Activated CD4-positive, alpha-beta T cell treated with anti-CD3 and anti-CD28 coated beads, Interleukin-2, amount 10 ng/mL, durations not matched to agents 7 days and 5 days (primary cell): ENCODE measurements around the gene HEMGN. TPM values are rescaled to one million over a fixed set of nuclear protein-coding genes. Genes with fewer than 3 reads are reported as not detected.
"Not testable (repeated sequence)": the region's sequence is repeated elsewhere in the genome, so short reads cannot be mapped to it uniquely, and the experiment has no call there.

Experiments used
- CTCF ChIA-PET: fragments of 350-600 bp; sonication (Branson Sonifier 250); formaldehyde crosslinking; loops from one replicate; lab custom pipeline; 2021; ENCODE audit warnings: antibody characterized with exemption; lab: Charles Lee
- POLR2A ChIA-PET: fragments of 350-600 bp; sonication (Branson Sonifier 250); formaldehyde crosslinking; loops from one replicate; lab custom pipeline; 2021; ENCODE audit warnings: antibody characterized with exemption; lab: Charles Lee
- DNase-seq: peaks from one replicate; pipeline ENCODE4 v3.0.0-alpha.2; 2020
- H3K27ac Mint-ChIP-seq: one replicate; pipeline ENCODE4 v1.8.0; 2021; ENCODE audit warnings: mild to moderate bottlenecking, moderate library complexity, mixed read lengths
- H3K27me3 Mint-ChIP-seq: one replicate; pipeline ENCODE4 v1.8.0; 2021; ENCODE audit warnings: mixed read lengths
- H3K36me3 Mint-ChIP-seq: one replicate; pipeline ENCODE4 v1.8.0; 2021; ENCODE audit warnings: low read depth, mixed read lengths
- H3K4me1 Mint-ChIP-seq: one replicate; pipeline ENCODE4 v1.8.0; 2021; ENCODE audit warnings: mixed read lengths
- H3K4me3 Mint-ChIP-seq: one replicate; pipeline ENCODE4 v1.8.0; 2021; ENCODE audit warnings: mild to moderate bottlenecking, moderate library complexity, mixed read lengths
- H3K9me3 Mint-ChIP-seq: one replicate; pipeline ENCODE4 v1.8.0; 2021; ENCODE audit warnings: mixed read lengths
- total RNA-seq, 2 experiments: library from RNA; stranded (reverse); gene quantifications; one replicate each; pipeline ENCODE4 v1.2.3, GENCODE V29; 2021

Gene HEMGN
- total RNA-seq, 2 experiments from 2014 or later, result 2.2 to 2.9 TPM

DNA sequence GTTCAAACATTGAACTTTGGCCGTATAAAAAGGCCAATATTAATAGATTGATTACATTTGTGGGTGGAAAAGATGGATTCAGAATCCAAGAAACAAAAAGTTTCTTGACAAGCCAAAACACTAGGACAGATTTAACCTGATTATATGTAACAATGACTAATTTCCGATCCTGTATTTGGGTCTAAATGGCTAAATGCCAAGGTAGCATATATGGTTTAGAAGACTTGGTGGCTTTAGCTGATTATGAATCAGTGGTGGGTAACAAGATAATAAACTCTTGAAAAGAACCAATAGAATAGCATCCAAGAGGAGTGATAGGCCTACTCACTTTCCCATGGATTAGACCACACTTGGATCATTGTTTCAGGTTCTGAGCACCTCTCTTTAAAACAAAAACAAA, 23.4 kb upstream of the HEMGN start:
- no peaks in the 10 kb centered on the region for H3K36me3 Mint-ChIP-seq
- H3K4me1 Mint-ChIP-seq, result peaks cover 4% of the 10 kb centered on the region
- CTCF ChIA-PET, result interaction anchor here (0.5 to 1.1 kb wide), 3 partner anchors 38 to 439 kb away, joined by 3 to 4 read pairs (median 3); no protein-coding TSS in a partner anchor
- no peaks in the 10 kb centered on the region for H3K9me3 Mint-ChIP-seq
- H3K4me3 Mint-ChIP-seq, result no peak overlapping the region
- peaks cover 8% of the 10 kb centered on the region for H3K27me3 Mint-ChIP-seq
- no peak overlapping the region for H3K27ac Mint-ChIP-seq
- DNase-seq, result no peak
- POLR2A ChIA-PET, result no interaction called here

- DNase-seq, H3K27ac Mint-ChIP-seq, H3K36me3 Mint-ChIP-seq, POLR2A ChIA-PET, H3K4me3 Mint-ChIP-seq, H3K4me1 Mint-ChIP-seq, H3K9me3 Mint-ChIP-seq, H3K27me3 Mint-ChIP-seq: not testable (repeated sequence)
- CTCF ChIA-PET, result interaction anchor here (1.0 to 2.8 kb wide), 2 partner anchors 37 to 73 kb away, joined by 3 to 14 read pairs; no protein-coding TSS in a partner anchor
These were observed 22.8 kb upstream of the HEMGN start for GRCh38 chr9:97960678-97961328.

DNA sequence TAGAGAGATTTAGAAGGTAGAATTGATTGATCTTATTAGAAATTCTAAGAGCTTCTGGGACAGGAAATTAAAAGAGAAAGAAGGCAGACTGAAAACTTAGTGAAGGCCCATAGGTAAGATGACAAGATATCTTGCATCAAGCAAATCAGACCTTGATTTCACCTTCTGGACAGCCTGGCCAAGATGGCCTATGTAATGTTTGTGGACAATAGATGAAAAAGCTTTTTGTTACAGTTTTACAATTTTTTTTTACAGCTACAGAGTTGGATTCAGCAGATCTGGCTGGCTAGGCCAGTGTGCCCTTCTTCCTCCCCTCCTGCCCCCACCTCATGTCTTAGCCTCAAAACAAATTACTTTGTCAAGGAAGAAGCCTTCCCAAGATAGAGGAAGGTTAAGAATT, 21.6 kb upstream of the HEMGN start:
- peaks cover 4% of the 10 kb centered on the region for H3K4me1 Mint-ChIP-seq
- H3K27ac Mint-ChIP-seq, result no peak overlapping the region
- DNase-seq, result no peak
- POLR2A ChIA-PET, result no interaction called here
- no peaks in the 10 kb centered on the region for H3K9me3 Mint-ChIP-seq
- H3K27me3 Mint-ChIP-seq, result peaks cover 5% of the 10 kb centered on the region
- H3K4me3 Mint-ChIP-seq, result no peak overlapping the region
- H3K36me3 Mint-ChIP-seq, result no peaks in the 10 kb centered on the region
- CTCF ChIA-PET, result interaction anchor here (0.6 to 2.8 kb wide), 11 partner anchors 8 to 74 kb away, joined by 3 to 14 read pairs (median 4); partner anchors contain the start of gene ANP32B

- DNase-seq, result no peak
- no peaks in the 10 kb centered on the region for H3K9me3 Mint-ChIP-seq
These were observed 21.0 kb upstream of the HEMGN start for GRCh38 chr9:97958812-97959511.

DNA sequence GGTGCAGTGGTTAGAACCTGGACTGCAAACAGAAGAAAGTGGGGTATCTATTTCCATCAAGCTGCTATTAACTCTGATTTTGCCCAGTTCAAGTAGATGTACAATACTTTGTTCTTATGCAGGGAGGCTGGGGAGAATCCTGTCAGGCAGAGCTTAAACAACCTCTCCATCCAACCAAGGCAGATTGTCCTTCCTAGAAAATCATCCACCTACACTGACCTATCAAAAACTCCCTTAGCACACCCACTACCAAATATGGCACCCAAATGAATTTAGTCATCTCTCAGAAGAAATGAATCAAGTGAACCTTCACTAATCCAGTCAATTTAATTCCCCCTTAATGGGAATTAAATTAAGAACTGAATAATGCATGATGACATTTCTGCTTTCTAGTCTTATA, 18.4 kb upstream of the HEMGN start:
- ChIA-PET POLR2A (no interaction called here), CTCF (interaction anchor here (0.5 to 1.8 kb wide), 2 partner anchors 26 to 30 kb away, joined by 3 to 7 read pairs; partner anchors contain the start of gene ANP32B)
- Mint-ChIP-seq H3K27me3 (no peaks in the 10 kb centered on the region), H3K27ac (no peak overlapping the region), H3K36me3 (no peaks in the 10 kb centered on the region), H3K9me3 (no peaks in the 10 kb centered on the region), H3K4me3 (no peak overlapping the region), H3K4me1 (peaks cover 6% of the 10 kb centered on the region)
- no peak for DNase-seq

More at GRCh38 chr9:97958812-97959511, 21.0 kb upstream of the HEMGN start:
- CTCF ChIA-PET, result interaction anchor here (0.5 to 2.8 kb wide), 11 partner anchors 8 to 89 kb away, joined by 3 to 14 read pairs (median 4); partner anchors contain the start of gene ANP32B
- Mint-ChIP-seq H3K27ac (no peak overlapping the region), H3K4me1 (peaks cover 4% of the 10 kb centered on the region), H3K27me3 (peaks cover 3% of the 10 kb centered on the region), H3K36me3 (no peaks in the 10 kb centered on the region), H3K4me3 (no peak overlapping the region)
- POLR2A ChIA-PET, result no interaction called here

DNA sequence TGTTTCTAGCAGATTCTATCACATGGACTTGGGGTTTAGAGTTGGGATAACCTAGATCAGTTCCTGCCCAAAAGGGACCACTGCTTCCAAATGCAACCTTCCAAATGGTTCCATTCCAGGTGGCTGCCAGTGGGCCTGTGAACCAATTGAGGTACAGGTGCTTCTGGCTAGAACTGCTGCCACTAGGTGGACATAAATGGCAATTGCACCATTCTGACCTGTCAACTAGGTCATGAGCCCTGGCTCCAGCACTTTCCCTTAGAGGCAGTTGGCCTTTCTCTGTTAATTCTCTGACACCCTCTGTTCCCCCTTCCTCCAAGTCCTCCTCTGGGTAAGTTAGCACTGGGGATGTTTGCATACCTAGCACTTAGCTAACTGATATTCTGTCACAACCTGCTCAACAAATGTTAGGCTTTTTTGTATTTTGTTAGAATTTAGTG, 16.6 kb upstream of the HEMGN start:
- H3K4me1 Mint-ChIP-seq, result peaks cover 9% of the 10 kb centered on the region
- no peaks in the 10 kb centered on the region for H3K9me3 Mint-ChIP-seq
- peaks cover 5% of the 10 kb centered on the region for H3K27me3 Mint-ChIP-seq
- no peak overlapping the region for H3K27ac Mint-ChIP-seq
- CTCF ChIA-PET, result interaction anchor here (1.1 to 1.2 kb wide), 2 partner anchors 28 to 31 kb away, joined by 3 read pairs; no protein-coding TSS in a partner anchor
- no peak overlapping the region for H3K4me3 Mint-ChIP-seq
- POLR2A ChIA-PET, result no interaction called here
- H3K36me3 Mint-ChIP-seq, result peaks cover 2% of the 10 kb centered on the region
- peak; percentile 74 for DNase-seq

GRCh38 chr9:97950873-97951272, 12.9 kb upstream of the HEMGN start:
- CTCF ChIA-PET, result interaction anchor here (0.8 to 1.2 kb wide), 3 partner anchors 8 to 21 kb away, joined by 3 to 4 read pairs (median 3); no protein-coding TSS in a partner anchor
- H3K36me3 Mint-ChIP-seq, H3K4me1 Mint-ChIP-seq, H3K27ac Mint-ChIP-seq, POLR2A ChIA-PET, H3K4me3 Mint-ChIP-seq, H3K9me3 Mint-ChIP-seq: not testable (repeated sequence)
- peaks cover 34% of the 10 kb centered on the region for H3K27me3 Mint-ChIP-seq
- DNase-seq, result peak; percentile 25

DNA sequence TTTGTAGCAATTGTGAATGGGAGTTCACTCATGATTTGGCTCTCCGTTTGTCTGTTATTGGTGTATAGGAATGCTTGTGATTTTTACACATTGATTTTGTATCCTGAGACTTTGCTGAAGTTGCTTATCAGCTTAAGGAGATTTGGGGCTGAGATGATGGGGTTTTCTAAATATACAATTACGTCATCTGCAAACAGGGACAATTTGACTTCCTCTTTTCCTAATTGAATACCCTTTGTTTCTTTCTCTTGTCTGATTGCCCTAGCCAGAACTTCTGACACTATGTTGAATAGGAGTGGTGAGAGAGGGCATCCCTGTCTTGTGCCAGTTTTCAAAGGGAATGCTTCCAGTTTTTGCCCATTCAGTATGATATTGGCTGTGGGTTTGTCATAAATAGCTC, 9.1 kb upstream of the HEMGN start:
- POLR2A ChIA-PET, DNase-seq, CTCF ChIA-PET, H3K27ac Mint-ChIP-seq, H3K36me3 Mint-ChIP-seq, H3K4me3 Mint-ChIP-seq, H3K9me3 Mint-ChIP-seq, H3K4me1 Mint-ChIP-seq: not testable (repeated sequence)
- H3K27me3 Mint-ChIP-seq, result peaks cover 34% of the 10 kb centered on the region

DNA sequence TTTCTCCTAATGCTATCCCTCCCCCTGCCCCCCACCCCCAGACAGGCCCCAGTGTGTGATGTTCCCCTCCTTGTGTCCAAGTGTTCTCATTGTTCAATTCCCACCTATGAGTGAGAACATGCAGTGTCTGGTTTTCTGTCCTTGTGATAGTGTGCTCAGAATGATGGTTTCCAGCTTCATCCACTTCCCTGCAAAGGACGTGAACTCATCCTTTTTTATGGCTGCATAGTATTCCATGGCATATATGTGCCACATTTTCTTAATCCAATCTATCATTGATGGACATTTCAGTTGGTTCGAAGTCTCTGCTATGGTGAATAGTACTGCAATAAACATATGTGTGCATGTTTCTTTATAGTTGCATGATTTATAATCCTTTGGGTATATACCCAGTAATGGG, 7.5 kb upstream of the HEMGN start:
- H3K27me3 Mint-ChIP-seq, result peaks cover 34% of the 10 kb centered on the region
- H3K27ac Mint-ChIP-seq, H3K4me3 Mint-ChIP-seq, POLR2A ChIA-PET, H3K36me3 Mint-ChIP-seq, DNase-seq, H3K4me1 Mint-ChIP-seq, H3K9me3 Mint-ChIP-seq: not testable (repeated sequence)
- CTCF ChIA-PET, result interaction anchor here (1.5 kb wide), 1 partner anchor 27 kb away, joined by 3 read pairs; no protein-coding TSS in a partner anchor

DNA sequence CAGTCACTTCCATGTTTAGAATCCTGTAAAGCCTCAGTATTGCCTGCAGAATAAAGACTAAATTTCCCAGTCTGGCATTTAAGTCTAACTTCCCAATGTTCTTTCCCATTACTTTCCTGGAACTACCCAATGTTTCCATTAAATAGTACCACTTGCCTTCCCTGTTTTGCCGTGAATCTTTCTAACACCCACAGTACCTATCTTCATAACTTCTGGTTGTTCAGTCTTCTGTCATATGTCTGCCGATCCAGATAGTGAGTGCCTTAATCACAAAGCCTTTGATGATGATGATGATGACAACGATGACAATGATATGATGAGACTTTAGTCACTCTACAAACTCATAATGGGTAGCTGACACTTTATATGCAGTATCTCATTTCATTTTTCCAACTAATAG, 6.6 kb upstream of the HEMGN start:
- H3K36me3 Mint-ChIP-seq, result peaks cover 2% of the 10 kb centered on the region
- H3K4me1 Mint-ChIP-seq, result no peaks in the 10 kb centered on the region
- no peaks in the 10 kb centered on the region for H3K9me3 Mint-ChIP-seq
- no peak for DNase-seq
- POLR2A ChIA-PET, result no interaction called here
- CTCF ChIA-PET, result interaction anchor here (1.4 to 1.5 kb wide), 2 partner anchors 22 to 27 kb away, joined by 3 to 4 read pairs; partner anchors contain the start of gene TRMO
- no peak overlapping the region for H3K4me3 Mint-ChIP-seq
- peaks cover 29% of the 10 kb centered on the region for H3K27me3 Mint-ChIP-seq
- H3K27ac Mint-ChIP-seq, result no peak overlapping the region

DNA sequence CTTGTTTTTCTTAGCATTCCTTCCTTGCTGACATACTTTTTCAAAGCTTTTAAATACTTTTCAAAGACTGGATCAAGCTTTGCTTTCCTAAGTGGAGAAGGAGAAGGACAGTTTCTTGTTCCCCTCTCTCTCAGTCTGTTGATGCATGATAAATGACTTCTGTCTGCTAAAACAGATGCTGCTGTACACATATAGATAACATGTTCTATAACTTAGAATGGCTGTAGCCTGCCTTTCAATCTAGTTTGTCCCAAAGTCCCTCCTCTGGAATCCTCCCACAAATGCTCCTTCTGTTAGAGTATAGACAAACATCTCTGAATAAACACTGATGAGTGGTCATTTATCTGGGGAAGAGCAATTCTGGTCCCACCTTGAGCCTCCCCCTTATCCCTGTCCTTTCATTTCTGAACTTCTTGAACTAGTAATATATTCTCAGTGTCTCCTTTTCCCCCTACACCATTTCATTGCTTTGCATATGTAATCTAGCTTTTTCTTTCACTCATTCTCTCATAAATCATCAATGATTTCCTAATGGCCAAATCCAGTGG, 5.4 kb upstream of the HEMGN start:
- Mint-ChIP-seq H3K4me3 (no peak overlapping the region), H3K27ac (no peak overlapping the region), H3K36me3 (peaks cover 2% of the 10 kb centered on the region), H3K4me1 (peaks cover 6% of the 10 kb centered on the region), H3K27me3 (peaks cover 19% of the 10 kb centered on the region), H3K9me3 (no peaks in the 10 kb centered on the region)
- ChIA-PET CTCF (interaction anchor here (0.9 kb wide), 2 partner anchors 9 to 15 kb away, joined by 3 to 4 read pairs; no protein-coding TSS in a partner anchor), POLR2A (no interaction called here)
- no peak for DNase-seq

GRCh38 chr9:97941323-97941722, 3.4 kb upstream of the HEMGN start:
- Mint-ChIP-seq H3K9me3 (no peaks in the 10 kb centered on the region), H3K4me1 (peaks cover 18% of the 10 kb centered on the region), H3K27ac (no peak overlapping the region), H3K27me3 (peaks cover 3% of the 10 kb centered on the region), H3K4me3 (no peak overlapping the region), H3K36me3 (peaks cover 2% of the 10 kb centered on the region)
- POLR2A ChIA-PET, result no interaction called here
- CTCF ChIA-PET, result no interaction called here
- DNase-seq, result no peak
